ENCODE data around the gene YDJC.

- TF ChIP-seq CTCF (IDR thresholded peaks at IDR 0.05) (no peak), POLR2A (IDR thresholded peaks at IDR 0.05) (no peak)
These were observed 43.9 kb upstream of the YDJC start for GRCh38 chr22:21673534-21674321.
